Measurements from ENCODE around the gene DCAF8. TPM values are rescaled to one million over a fixed set of nuclear protein-coding genes. Genes with fewer than 3 reads are reported as not detected.

Gene DCAF8
- total RNA-seq, 4 donors from 2014 or later, result 121 to 359 (median 202) TPM

DNA sequence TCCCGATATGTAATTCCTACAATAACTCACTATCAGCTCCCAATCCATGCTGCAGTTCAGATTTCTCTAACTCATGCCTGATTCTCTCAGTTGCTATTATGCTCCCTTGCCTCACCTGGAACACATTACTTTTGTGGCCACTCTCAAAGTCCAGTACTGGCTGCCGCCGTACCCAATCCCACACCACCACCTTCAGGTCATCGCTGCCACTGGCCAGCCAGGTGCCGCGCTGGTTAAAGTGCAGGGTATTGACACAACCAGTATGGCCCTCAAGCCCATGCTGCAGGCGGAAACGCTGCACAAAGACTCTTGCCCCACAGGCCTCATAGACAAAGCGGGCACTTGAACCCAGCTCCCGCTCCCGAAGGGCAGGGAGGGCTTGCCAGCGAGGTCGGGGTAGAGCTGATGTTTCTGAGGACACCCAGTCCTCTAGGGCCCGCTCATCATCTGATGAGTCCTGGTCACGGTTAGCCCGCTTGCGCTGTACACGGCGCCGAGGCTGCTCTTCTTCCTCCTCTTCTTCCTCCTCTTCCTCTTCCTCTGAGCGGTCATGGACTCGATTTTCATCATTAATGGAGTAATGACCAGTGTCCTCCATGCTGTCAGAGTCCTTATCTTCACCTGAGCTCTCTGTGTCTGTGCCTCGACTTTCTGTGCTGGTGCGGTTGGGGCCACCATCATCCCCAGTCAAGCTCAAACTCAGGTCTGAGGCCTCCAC is 22.6 kb downstream of the DCAF8 start:
- peaks cover 0 to 84% (median 0%) of the 10 kb centered on the region in 3 donors for H3K36me3 ChIP-seq

DNA sequence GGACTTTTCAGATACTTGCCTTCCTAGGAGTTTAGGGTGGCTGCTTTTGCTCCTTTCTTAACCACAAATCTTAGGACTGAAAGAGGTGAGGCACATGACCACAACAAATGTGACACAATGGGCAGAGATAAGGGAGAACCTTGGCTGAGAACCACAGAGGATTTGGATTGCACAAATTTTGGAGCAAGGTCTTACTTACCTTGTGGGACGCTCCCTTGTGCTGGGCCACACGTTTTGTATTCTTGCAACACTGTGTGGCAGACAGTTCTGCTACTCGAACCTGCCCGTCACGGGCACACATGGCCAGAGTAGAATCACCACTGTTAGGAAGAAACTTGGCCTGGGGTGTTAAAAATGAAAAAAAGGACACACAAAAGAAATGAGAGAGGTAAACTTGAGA is 23.9 kb downstream of the DCAF8 start:
- Histone ChIP-seq H3K4me3 (no peak overlapping the region), H3K27ac (no peak overlapping the region), H3K27me3 (no peaks in the 10 kb centered on the region), H3K4me1 (no peaks in the 10 kb centered on the region), H3K9me3 (no peaks in the 10 kb centered on the region), H3K36me3 (peaks cover 0 to 86% (median 0%) of the 10 kb centered on the region in 3 donors)
- TF ChIP-seq POLR2A (IDR thresholded peaks at IDR 0.05), result no peak
- TF ChIP-seq, protein P1, sequence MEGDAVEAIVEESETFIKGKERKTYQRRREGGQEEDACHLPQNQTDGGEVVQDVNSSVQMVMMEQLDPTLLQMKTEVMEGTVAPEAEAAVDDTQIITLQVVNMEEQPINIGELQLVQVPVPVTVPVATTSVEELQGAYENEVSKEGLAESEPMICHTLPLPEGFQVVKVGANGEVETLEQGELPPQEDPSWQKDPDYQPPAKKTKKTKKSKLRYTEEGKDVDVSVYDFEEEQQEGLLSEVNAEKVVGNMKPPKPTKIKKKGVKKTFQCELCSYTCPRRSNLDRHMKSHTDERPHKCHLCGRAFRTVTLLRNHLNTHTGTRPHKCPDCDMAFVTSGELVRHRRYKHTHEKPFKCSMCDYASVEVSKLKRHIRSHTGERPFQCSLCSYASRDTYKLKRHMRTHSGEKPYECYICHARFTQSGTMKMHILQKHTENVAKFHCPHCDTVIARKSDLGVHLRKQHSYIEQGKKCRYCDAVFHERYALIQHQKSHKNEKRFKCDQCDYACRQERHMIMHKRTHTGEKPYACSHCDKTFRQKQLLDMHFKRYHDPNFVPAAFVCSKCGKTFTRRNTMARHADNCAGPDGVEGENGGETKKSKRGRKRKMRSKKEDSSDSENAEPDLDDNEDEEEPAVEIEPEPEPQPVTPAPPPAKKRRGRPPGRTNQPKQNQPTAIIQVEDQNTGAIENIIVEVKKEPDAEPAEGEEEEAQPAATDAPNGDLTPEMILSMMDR (IDR thresholded peaks at IDR 0.05), result no peak
- DNase-seq, result no peak

More for the DNA sequence above, 22.6 kb downstream of the DCAF8 start:
- no peak overlapping the region for H3K4me3 ChIP-seq
- H3K27me3 ChIP-seq, result no peaks in the 10 kb centered on the region
- no peaks in the 10 kb centered on the region for H3K4me1 ChIP-seq
- no peaks in the 10 kb centered on the region for H3K9me3 ChIP-seq
- H3K27ac ChIP-seq, result no peak overlapping the region
- DNase-seq, result no peak
- no peak for TF ChIP-seq POLR2A (IDR thresholded peaks at IDR 0.05)
- TF ChIP-seq, protein P1 (IDR thresholded peaks at IDR 0.05), result no peak

DNA sequence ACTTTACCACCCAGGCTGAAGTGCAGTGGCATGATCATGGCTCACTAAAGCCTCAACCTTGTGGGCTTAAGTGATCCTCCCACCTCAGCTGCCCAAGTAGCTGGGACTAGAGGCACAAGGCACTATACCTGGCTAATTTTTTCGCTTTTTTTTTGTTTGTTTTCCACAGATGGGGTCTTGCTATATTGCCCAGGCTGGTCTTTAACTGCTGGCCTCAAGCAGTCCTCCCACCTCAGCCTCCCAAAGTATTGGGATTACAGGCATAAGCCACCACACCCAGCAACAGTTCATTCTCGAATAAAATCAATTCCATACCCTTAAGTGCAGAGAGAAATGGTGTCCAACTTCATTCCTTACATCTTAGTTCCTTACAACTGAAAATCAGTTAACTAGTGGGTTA is 24.8 kb downstream of the DCAF8 start:
- TF ChIP-seq POLR2A (IDR thresholded peaks at IDR 0.05), result no peak
- no peak overlapping the region for H3K27ac ChIP-seq
- H3K4me1 ChIP-seq, result no peaks in the 10 kb centered on the region
- H3K4me3 ChIP-seq, result no peak overlapping the region
- H3K36me3 ChIP-seq, result peaks cover 0 to 89% (median 0%) of the 10 kb centered on the region in 3 donors
- no peaks in the 10 kb centered on the region for H3K9me3 ChIP-seq
- H3K27me3 ChIP-seq, result no peaks in the 10 kb centered on the region
- DNase-seq, result no peak

DNA sequence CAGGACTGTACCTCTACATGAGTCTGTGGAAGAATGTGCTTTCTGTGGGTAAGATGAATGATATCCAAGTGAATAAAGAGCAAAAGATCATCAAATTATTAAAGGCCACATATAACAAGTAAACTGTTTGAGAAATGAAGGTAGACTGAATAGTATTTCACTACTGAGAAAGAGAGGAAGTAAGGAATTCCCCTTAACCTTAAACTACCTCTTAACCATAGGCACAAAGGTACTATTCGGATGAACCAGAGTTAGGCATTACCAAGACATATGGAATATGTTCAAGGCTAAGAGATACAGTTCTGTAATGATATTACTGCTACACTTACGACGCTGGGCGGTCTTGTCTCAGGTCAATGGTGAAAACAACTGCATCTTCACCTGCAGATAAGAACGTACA is 25.5 kb downstream of the DCAF8 start:
- H3K4me1 ChIP-seq, result no peaks in the 10 kb centered on the region
- H3K4me3 ChIP-seq, result no peak overlapping the region
- no peaks in the 10 kb centered on the region for H3K27me3 ChIP-seq
- no peak overlapping the region for H3K27ac ChIP-seq
- peaks cover 0 to 87% (median 0%) of the 10 kb centered on the region in 3 donors for H3K36me3 ChIP-seq
- H3K9me3 ChIP-seq, result no peaks in the 10 kb centered on the region
- no peak for DNase-seq
- no peak for TF ChIP-seq POLR2A (IDR thresholded peaks at IDR 0.05)
- TF ChIP-seq, protein P1 (IDR thresholded peaks at IDR 0.05), result no peak

DNA sequence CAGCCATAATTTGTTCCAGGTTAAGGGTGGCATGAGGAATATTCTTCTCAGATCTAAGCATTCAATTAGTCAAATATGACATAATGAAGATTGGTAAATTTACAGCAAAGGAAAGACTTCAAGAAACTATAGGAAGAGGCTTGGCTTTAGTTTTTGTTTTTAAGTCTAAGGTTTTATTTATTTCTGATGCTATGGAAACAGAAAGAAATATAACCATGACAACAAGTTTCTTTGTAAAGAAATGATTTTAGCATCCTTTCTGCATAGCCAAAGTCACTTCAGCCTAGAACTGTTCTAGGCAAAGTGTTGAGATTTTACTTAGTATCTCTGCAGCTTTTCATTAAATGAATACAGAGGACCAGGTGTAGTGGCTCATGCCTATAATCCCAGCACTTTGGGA is 29.4 kb downstream of the DCAF8 start:
- Histone ChIP-seq H3K4me3 (no peak overlapping the region), H3K27me3 (no peaks in the 10 kb centered on the region), H3K4me1 (no peaks in the 10 kb centered on the region), H3K27ac (no peak overlapping the region), H3K36me3 (peaks cover 0 to 94% (median 0%) of the 10 kb centered on the region in 3 donors), H3K9me3 (no peaks in the 10 kb centered on the region)
- DNase-seq, result no peak
- TF ChIP-seq, protein P1 (IDR thresholded peaks at IDR 0.05), result no peak
- TF ChIP-seq POLR2A (IDR thresholded peaks at IDR 0.05), result no peak

DNA sequence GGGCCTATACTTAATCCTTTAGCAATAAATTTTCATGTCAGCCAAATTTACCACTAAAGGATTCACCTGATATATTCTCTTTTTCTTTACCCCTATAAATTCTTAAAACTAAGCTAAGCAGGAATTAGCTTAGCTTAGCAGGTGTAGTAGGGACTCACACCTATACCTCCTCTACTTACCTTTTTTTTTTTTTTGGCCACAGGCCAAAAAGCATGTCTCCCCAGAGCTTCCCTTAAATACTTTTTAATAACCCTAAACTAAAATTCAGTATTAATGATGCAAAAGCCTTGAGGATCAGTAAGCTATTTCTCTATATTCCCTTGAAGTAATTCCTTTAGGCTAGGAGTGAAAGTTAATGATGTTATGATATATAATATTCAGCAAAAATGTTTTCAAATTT is 33.9 kb downstream of the DCAF8 start:
- Histone ChIP-seq H3K27ac (no peak overlapping the region), H3K9me3 (no peaks in the 10 kb centered on the region), H3K4me3 (no peak overlapping the region), H3K4me1 (no peaks in the 10 kb centered on the region), H3K27me3 (no peaks in the 10 kb centered on the region), H3K36me3 (peaks cover 0 to 99% (median 3%) of the 10 kb centered on the region in 3 donors)
- no peak for DNase-seq
- TF ChIP-seq POLR2A (IDR thresholded peaks at IDR 0.05), result no peak
- TF ChIP-seq, protein P1 (IDR thresholded peaks at IDR 0.05), result no peak
